Gastroesophageal sphincter (tissue), 4 donors: Measurements from ENCODE around the gene NUDT8. TPM values are rescaled to one million over a fixed set of nuclear protein-coding genes. Genes with fewer than 3 reads are reported as not detected.

Experiments
- ATAC-seq: fragments of 150-250 bp; one replicate; pipeline ENCODE4 v1.9.1; 2016; ENCODE audit warnings: mild to moderate bottlenecking, moderate library complexity
- H3K27ac ChIP-seq, 4 donors: fragments of 200-600 bp; sonication (generic) in 3 of 4; 1 replicate in 3 of 4; 2 replicates in 1 of 4; pipeline ENCODE4 v1.5.1; 2016 to 2019
- H3K27me3 ChIP-seq: fragments of 200-600 bp; sonication (generic); one replicate; pipeline ENCODE4 v1.5.1; 2019
- H3K36me3 ChIP-seq, 2 donors: fragments of 200-600 bp; sonication (generic); one replicate each; pipeline ENCODE4 v1.5.1; 2019; ENCODE audit warnings: control low read depth in 1 of 2
- H3K4me1 ChIP-seq, 3 donors: fragments of 200-600 bp; sonication (generic); 1 replicate in 2 of 3; 2 replicates in 1 of 3; pipeline ENCODE4 v1.5.1; 2016 to 2019; ENCODE audit warnings: control low read depth in 2 of 3
- H3K4me3 ChIP-seq, 2 donors: fragments of 200-600 bp; sonication (generic); one replicate each; pipeline ENCODE4 v1.5.1; 2019; ENCODE audit warnings: mild to moderate bottlenecking in 1 of 2, moderate library complexity in 1 of 2
- H3K9me3 ChIP-seq, 3 donors: fragments of 200-600 bp; sonication (generic); one replicate each; pipeline ENCODE4 v1.5.1; 2017 to 2019; ENCODE audit warnings: control low read depth in 2 of 3
- CTCF ChIP-seq, 4 experiments: fragments of 200-600 bp in 2 of 4; fragments of 450-650 bp in 2 of 4; sonication (generic) in 1 of 4; IDR thresholded peaks; one replicate each; pipeline ENCODE4 v1.5.1; 2017 to 2019; ENCODE audit warnings: antibody characterized with exemption in 4 of 4, mild to moderate bottlenecking in 2 of 4, moderate library complexity in 2 of 4
- EP300 ChIP-seq: sonication (generic); formaldehyde crosslinking; IDR thresholded peaks from one replicate; pipeline ENCODE4 v1.6.1; 2017; ENCODE audit warnings: antibody characterized with exemption, mild to moderate bottlenecking
- POLR2A ChIP-seq, 2 donors: fragments of 450-650 bp; IDR thresholded peaks; one replicate each; pipeline ENCODE4 v1.6.1; 2017; ENCODE audit warnings: antibody characterized with exemption in 2 of 2, mild to moderate bottlenecking in 2 of 2, moderate library complexity in 1 of 2
- POLR2AphosphoS5 ChIP-seq: sonication (generic); formaldehyde crosslinking; IDR thresholded peaks from one replicate; pipeline ENCODE4 v1.6.1; 2017; ENCODE audit warnings: antibody characterized with exemption
- WGBS, 2 donors: methylation state at CpG; one replicate each; pipeline ENCODE4 v1.1.5; 2018; ENCODE audit warnings: low coverage in 1 of 2; 5-methylcytosine and 5-hydroxymethylcytosine counted together
- total RNA-seq, 4 donors: library from RNA; depleted of rRNA; stranded (reverse); fragments of >200 nt; gene quantifications; one replicate each; pipeline ENCODE4 v1.1.0, GENCODE V29; 2016

Gene NUDT8
- total RNA-seq, 4 donors from 2014 or later, result 2.4 to 18.5 (median 4.6) TPM

- peaks cover 0 to 19% (median 5%) of the 10 kb centered on the region in 3 donors for H3K4me1 ChIP-seq
- ATAC-seq, result no peak
- no peak for TF ChIP-seq POLR2A (IDR thresholded peaks at IDR 0.05)
- no peak for TF ChIP-seq CTCF (IDR thresholded peaks at IDR 0.05)
- no peak for TF ChIP-seq EP300
- no peak for TF ChIP-seq POLR2AphosphoS5
- no peaks in the 10 kb centered on the region for H3K36me3 ChIP-seq
- H3K4me3 ChIP-seq, result no peak overlapping the region
- H3K27me3 ChIP-seq, result peaks cover 20% of the 10 kb centered on the region
- no peaks in the 10 kb centered on the region for H3K9me3 ChIP-seq
- no peak overlapping the region for H3K27ac ChIP-seq
- WGBS, 2 donors, result 80% methylated on average over 5 of the region's 22 CpGs; no CpG with 5 or more reads in 1 of the 2 donors
Observed at GRCh38 chr11:67633758-67634365, 4.1 kb upstream of the NUDT8 start.

GRCh38 chr11:67632982-67633755 is 3.4 kb upstream of the NUDT8 start:
- peaks cover 14% of the 10 kb centered on the region for H3K27me3 ChIP-seq
- H3K9me3 ChIP-seq, result no peaks in the 10 kb centered on the region
- no peak overlapping the region for H3K27ac ChIP-seq
- 90 to 93% methylated on average over 10 to 27 of the region's 30 CpGs for WGBS, 2 donors
- no peak overlapping the region for H3K4me3 ChIP-seq
- no peak for TF ChIP-seq POLR2A (IDR thresholded peaks at IDR 0.05)
- TF ChIP-seq POLR2AphosphoS5, result no peak
- no peak for TF ChIP-seq EP300
- TF ChIP-seq CTCF (IDR thresholded peaks at IDR 0.05), result no peak
- peaks cover 0 to 24% (median 5%) of the 10 kb centered on the region in 3 donors for H3K4me1 ChIP-seq
- no peak for ATAC-seq
- H3K36me3 ChIP-seq, result no peaks in the 10 kb centered on the region

GRCh38 chr11:67632175-67632981 is 2.6 kb upstream of the NUDT8 start:
- peaks cover 0 to 2% of the 10 kb centered on the region in 2 donors for H3K36me3 ChIP-seq
- H3K27me3 ChIP-seq, result peaks cover 14% of the 10 kb centered on the region
- no peaks in the 10 kb centered on the region for H3K9me3 ChIP-seq
- ATAC-seq, result no peak
- WGBS, 2 donors, result 51 to 80% methylated on average over 2 to 4 of the region's 12 CpGs
- TF ChIP-seq POLR2A (IDR thresholded peaks at IDR 0.05), result no peak
- TF ChIP-seq EP300, result no peak
- TF ChIP-seq POLR2AphosphoS5, result no peak
- TF ChIP-seq CTCF (IDR thresholded peaks at IDR 0.05), result no peak
- H3K27ac ChIP-seq, result no peak overlapping the region
- peaks cover 0 to 24% (median 5%) of the 10 kb centered on the region in 3 donors for H3K4me1 ChIP-seq
- no peak overlapping the region for H3K4me3 ChIP-seq

- Histone ChIP-seq H3K4me1 (peaks cover 0 to 24% (median 5%) of the 10 kb centered on the region in 3 donors), H3K36me3 (peaks cover 0 to 4% of the 10 kb centered on the region in 2 donors), H3K4me3 (no peak overlapping the region), H3K9me3 (no peaks in the 10 kb centered on the region), H3K27ac (no peak overlapping the region), H3K27me3 (peaks cover 14% of the 10 kb centered on the region)
- TF ChIP-seq EP300 (no peak), CTCF (IDR thresholded peaks at IDR 0.05) (no peak), POLR2AphosphoS5 (no peak), POLR2A (IDR thresholded peaks at IDR 0.05) (no peak)
- WGBS, 2 donors, result 81 to 89% methylated on average over 2 of the region's 2 CpGs
- no peak for ATAC-seq
Observed at GRCh38 chr11:67631853-67632174, 2.1 kb upstream of the NUDT8 start.
